GM12875 (cell line): Measurements from ENCODE around the gene S1PR2.

Source experiments
- H3K4me3 ChIP-seq: one replicate; pipeline ENCODE4 v1.5.1; 2011; ENCODE audit warnings: low read depth, low read length, control low read depth
- CTCF ChIP-seq: IDR thresholded peaks from 2 replicates; pipeline ENCODE4 v1.5.1; 2011; ENCODE audit warnings: low read depth, mild to moderate bottlenecking, control low read depth, inconsistent platforms, low read length, moderate library complexity, borderline replicate concordance; ENCODE audit not compliant: insufficient read depth

The S1PR2 gene

GRCh38 chr19:10223488-10224213 is 7.5 kb downstream of the S1PR2 start:
- H3K4me3 ChIP-seq: no peak overlapping the region
- no peak for TF ChIP-seq CTCF

- H3K4me3 ChIP-seq: no peak overlapping the region
- no peak for TF ChIP-seq CTCF
These were observed 8.8 kb downstream of the S1PR2 start for GRCh38 chr19:10222201-10222890.

GRCh38 chr19:10220695-10221094 is 10.4 kb downstream of the S1PR2 start:
- no peak for TF ChIP-seq CTCF
- no peak overlapping the region for H3K4me3 ChIP-seq

- TF ChIP-seq CTCF: peak; percentile 61
- no peak overlapping the region for H3K4me3 ChIP-seq
These were observed 11.5 kb downstream of the S1PR2 start for GRCh38 chr19:10219678-10220077.

- TF ChIP-seq CTCF: no peak
- H3K4me3 ChIP-seq: no peak overlapping the region
These were observed 14.0 kb downstream of the S1PR2 start for GRCh38 chr19:10217085-10217484.

- no peak overlapping the region for H3K4me3 ChIP-seq
- TF ChIP-seq CTCF: no peak
These were observed 16.3 kb downstream of the S1PR2 start for GRCh38 chr19:10214784-10215183.

GRCh38 chr19:10211691-10212090 is 19.4 kb downstream of the S1PR2 start:
- TF ChIP-seq CTCF: no peak

More at GRCh38 chr19:10211691-10212090, 19.4 kb downstream of the S1PR2 start:
- no peak overlapping the region for H3K4me3 ChIP-seq
